Tibial artery (tissue), 4 donors: ENCODE measurements around the gene IMPDH2.

ENCODE experiments used
- DNase-seq, 2 donors: peaks; one replicate each; pipeline ENCODE4 v3.0.0-alpha.2; 2019
- H3K27ac ChIP-seq, 2 donors: fragments of 200-600 bp; sonication (generic) in 1 of 2; 1 replicate in 1 of 2; 2 replicates in 1 of 2; pipeline ENCODE4 v1.5.1; 2018 to 2019; ENCODE audit warnings: mild to moderate bottlenecking in 1 of 2
- H3K27me3 ChIP-seq, 2 donors: fragments of 200-600 bp; sonication (generic) in 1 of 2; one replicate each; pipeline versions ENCODE4 v1.5.1 to v1.6.0; 2016 to 2019
- H3K36me3 ChIP-seq, 3 donors: fragments of 200-600 bp; sonication (generic) in 2 of 3; one replicate each; pipeline ENCODE4 v1.5.1; 2016 to 2019; ENCODE audit warnings: mild to moderate bottlenecking in 2 of 3
- H3K4me1 ChIP-seq, 4 donors: fragments of 200-600 bp; sonication (generic) in 2 of 4; 1 replicate in 3 of 4; 2 replicates in 1 of 4; pipeline ENCODE4 v1.5.1; 2016 to 2019
- H3K4me3 ChIP-seq, 2 donors: fragments of 200-600 bp; sonication (generic) in 1 of 2; 1 replicate in 1 of 2; 2 replicates in 1 of 2; pipeline ENCODE4 v1.5.1; 2018 to 2019; ENCODE audit warnings: mild to moderate bottlenecking in 2 of 2
- H3K9me3 ChIP-seq, 3 donors: fragments of 200-600 bp; sonication (generic) in 1 of 3; one replicate each; pipeline ENCODE4 v1.5.1; 2016 to 2019
- intact Hi-C: fragments of 100-400 bp; cut with DNase I; formaldehyde crosslinking; loops from one replicate; pipeline ENCODE4 v1.15.0; 2023; ENCODE audit warnings: low total_unique reads
- TF ChIP-seq, protein P1 (sequence below), 2 experiments: fragments of 200-600 bp in 1 of 2; fragments of 450-650 bp in 1 of 2; IDR thresholded peaks; one replicate each; pipeline ENCODE4 v1.5.1; 2017 to 2019; ENCODE audit warnings: antibody characterized with exemption in 2 of 2, mild to moderate bottlenecking in 1 of 2, moderate library complexity in 1 of 2

IMPDH2 gene

DNA sequence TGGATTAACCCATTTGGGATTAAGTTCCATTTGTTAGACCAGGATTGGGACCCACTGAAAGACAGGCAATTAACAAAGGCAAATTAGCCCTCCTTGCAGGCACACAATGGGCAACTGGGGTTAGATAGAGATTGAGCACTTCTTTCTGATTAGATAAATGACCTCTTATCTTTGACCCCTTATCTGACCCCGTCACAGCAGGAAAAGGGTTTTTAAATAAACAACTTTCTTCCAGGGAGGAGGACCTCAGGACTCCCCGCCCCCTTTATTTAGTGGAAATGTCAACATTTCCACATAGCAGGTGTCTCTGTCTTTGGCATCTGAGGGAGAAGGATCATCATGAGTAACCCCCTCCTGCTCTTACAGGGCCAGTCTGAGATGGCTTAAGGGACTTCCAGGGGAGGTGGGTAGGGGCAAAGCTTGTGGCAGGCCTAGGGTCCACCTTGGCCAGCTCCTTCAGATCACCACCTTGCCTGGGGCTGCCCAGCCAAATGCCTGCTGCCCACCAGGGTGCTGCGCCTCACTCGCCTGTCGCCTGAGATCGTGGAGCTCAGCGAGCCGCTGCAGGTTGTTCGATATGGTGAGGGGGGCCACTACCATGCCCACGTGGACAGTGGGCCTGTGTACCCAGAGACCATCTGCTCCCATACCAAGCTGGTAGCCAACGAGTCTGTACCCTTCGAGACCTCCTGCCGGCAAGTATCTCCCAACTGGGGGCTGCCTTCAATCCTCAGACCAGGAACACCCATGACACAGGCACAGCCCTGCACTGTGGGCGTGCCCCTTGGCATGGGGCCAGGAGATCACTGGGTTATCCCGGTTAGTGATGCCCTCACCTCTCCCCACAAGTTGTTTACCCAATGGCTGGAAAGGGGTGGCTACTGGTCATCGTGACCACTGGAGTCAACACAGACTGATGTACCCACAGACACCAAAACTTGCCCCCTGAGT is 24.6 kb downstream of the IMPDH2 start:
- TF ChIP-seq, protein P1, sequence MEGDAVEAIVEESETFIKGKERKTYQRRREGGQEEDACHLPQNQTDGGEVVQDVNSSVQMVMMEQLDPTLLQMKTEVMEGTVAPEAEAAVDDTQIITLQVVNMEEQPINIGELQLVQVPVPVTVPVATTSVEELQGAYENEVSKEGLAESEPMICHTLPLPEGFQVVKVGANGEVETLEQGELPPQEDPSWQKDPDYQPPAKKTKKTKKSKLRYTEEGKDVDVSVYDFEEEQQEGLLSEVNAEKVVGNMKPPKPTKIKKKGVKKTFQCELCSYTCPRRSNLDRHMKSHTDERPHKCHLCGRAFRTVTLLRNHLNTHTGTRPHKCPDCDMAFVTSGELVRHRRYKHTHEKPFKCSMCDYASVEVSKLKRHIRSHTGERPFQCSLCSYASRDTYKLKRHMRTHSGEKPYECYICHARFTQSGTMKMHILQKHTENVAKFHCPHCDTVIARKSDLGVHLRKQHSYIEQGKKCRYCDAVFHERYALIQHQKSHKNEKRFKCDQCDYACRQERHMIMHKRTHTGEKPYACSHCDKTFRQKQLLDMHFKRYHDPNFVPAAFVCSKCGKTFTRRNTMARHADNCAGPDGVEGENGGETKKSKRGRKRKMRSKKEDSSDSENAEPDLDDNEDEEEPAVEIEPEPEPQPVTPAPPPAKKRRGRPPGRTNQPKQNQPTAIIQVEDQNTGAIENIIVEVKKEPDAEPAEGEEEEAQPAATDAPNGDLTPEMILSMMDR (IDR thresholded peaks at IDR 0.05) = no peak
- H3K27ac ChIP-seq = no peak overlapping the region
- H3K36me3 ChIP-seq = peaks cover 0 to 40% (median 6%) of the 10 kb centered on the region in 3 donors
- no peak overlapping the region for H3K4me3 ChIP-seq
- intact Hi-C loops = no loop called here
- no peak for DNase-seq
- no peaks in the 10 kb centered on the region for H3K9me3 ChIP-seq
- peaks cover 0 to 18% (median 17%) of the 10 kb centered on the region in 4 donors for H3K4me1 ChIP-seq
- H3K27me3 ChIP-seq = no peaks in the 10 kb centered on the region

DNA sequence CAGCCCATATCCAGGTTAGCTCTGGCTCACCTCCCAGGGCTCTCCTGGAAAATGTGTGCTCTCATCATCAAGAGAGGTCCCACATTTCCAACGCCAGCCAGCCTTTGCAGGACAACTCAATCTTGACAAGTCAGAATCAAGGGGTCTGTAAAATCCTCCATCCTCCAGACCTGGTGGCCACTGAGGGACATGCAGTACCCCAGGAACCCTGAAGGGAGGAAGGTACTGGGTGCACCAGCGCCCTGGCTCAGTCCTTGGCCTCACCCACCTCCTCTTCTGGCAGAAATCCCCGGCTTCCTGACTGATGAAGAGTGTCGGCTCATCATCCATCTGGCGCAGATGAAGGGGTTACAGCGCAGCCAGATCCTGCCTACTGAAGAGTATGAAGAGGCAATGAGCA is 28.0 kb downstream of the IMPDH2 start:
- Histone ChIP-seq H3K4me3 (no peak overlapping the region), H3K4me1 (peaks cover 0 to 3% (median 2%) of the 10 kb centered on the region in 4 donors), H3K27me3 (no peaks in the 10 kb centered on the region), H3K27ac (no peak overlapping the region), H3K9me3 (no peaks in the 10 kb centered on the region), H3K36me3 (peaks cover 0 to 64% (median 14%) of the 10 kb centered on the region in 3 donors)
- TF ChIP-seq, protein P1 (IDR thresholded peaks at IDR 0.05) = no peak
- intact Hi-C loops = no loop called here
- no peak for DNase-seq

DNA sequence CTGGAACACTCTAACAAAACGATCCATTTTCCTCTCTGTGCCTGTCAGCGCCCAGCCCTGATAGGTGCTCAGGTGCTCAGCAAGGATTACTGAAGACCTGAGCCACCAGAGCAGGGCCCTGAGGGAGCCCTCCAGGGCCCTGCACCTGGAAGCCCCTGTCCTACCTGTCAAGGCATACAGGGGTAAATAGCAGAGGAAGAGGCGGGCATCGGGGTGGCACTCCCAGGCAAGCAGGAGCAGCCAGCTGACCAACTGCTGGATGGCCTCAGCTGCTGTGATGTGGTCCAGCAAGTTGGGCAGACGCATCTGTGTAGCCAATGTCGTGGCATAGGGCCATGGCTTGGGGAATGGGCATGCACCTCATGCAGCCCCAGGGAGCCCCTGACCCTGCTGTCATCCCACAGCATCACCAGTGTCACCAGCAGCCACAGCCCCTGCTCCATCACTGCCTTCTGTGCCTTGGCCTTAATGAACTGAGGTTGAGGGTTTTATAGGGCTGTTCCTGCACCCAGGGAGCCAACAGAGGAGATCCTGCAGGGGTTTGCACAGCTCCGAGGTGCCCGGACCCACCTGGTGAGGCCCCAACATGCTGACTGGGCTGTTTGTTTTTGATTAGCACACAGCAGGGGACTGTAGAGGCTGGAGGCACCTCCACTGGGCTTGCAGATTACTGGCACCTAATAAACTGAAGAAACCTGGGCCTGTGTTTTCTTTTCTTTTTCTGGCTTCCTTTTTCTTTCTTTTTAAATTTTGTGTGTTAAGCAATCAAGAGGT is 29.9 kb downstream of the IMPDH2 start:
- Histone ChIP-seq H3K27ac (no peak overlapping the region), H3K9me3 (no peaks in the 10 kb centered on the region), H3K4me3 (no peak overlapping the region), H3K36me3 (peaks cover 0 to 73% (median 8%) of the 10 kb centered on the region in 3 donors), H3K27me3 (no peaks in the 10 kb centered on the region), H3K4me1 (no peaks in the 10 kb centered on the region)
- DNase-seq = no peak
- intact Hi-C loops = no loop called here
- TF ChIP-seq, protein P1 (IDR thresholded peaks at IDR 0.05) = no peak

DNA sequence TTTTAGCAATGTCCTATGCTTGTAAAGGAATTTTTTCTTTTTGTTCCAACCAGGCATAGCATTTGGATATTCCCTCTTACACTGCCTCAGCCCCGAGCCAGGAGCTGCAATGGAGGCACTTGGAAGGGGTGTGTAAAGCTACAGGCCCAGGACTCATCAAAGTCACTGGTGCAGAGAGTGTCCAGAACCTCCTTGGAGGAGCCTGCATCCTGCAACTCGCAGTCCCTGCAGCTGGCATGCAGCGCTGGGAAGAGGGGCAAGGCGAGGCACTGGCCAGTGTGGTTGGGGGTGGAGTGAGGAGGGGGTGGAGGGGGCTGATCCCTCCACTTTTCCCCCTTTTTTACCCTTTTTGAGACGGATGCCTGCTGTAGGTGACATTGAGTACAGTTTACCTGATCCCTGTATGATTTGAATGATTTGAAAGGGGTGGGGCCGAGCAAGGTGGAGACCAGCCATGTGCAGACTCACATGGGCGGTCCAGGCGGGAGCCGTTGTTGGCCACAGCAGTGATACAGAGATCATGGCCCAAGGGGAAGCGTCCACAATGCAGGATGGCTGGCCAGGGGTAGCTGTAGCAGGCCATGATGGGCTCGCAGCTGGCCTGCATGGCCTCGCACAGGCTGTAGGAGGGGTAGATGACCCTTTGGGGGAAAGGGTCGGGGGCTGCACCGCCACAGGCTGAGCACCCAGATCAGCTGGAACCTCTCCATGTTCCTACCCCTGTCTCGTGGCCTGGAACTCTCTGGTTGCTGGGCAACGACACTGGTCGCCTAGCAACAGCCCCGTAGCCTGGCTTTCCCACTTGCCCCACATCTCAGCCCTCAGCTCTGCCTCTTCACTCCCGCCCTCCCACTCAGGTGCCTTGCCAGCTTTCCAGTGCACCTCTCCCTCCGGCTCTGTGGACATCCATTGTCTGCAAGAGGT is 31.2 kb downstream of the IMPDH2 start:
- H3K4me1 ChIP-seq = peaks cover 0 to under 1% (median 0%) of the 10 kb centered on the region in 4 donors
- H3K4me3 ChIP-seq = no peak overlapping the region
- no peak for DNase-seq
- TF ChIP-seq, protein P1 (IDR thresholded peaks at IDR 0.05) = no peak
- no peaks in the 10 kb centered on the region for H3K27me3 ChIP-seq
- H3K27ac ChIP-seq = no peak overlapping the region
- peaks cover 0 to 66% (median 8%) of the 10 kb centered on the region in 3 donors for H3K36me3 ChIP-seq
- no peaks in the 10 kb centered on the region for H3K9me3 ChIP-seq
- intact Hi-C loops = no loop called here

DNA sequence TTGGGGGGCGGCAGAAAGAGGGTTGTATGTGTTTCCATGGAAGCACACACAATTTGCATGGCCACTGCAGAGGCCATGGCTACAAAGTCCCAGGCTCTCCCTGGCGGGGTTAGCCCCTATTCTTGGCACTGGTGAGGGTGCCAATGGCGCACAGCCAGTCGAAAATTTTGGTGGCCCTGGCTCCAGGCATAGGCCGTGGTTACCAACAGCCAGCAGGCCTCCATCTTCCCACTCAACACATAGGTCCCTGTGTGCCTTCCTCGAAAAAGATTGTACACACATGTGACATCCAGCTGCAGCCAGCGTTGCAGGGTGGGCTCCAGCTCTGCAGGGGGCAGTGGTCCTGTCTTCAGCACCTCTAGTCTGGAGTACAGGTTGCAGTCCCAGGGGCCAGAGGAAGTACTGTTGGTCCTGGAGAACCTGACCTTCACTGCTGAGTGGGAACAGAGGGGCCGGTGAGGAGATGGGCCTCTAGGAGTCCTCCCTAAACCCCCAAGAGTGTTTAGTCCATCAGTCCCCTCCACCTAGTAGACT is 32.0 kb downstream of the IMPDH2 start:
- TF ChIP-seq, protein P1 (IDR thresholded peaks at IDR 0.05) = no peak
- Histone ChIP-seq H3K4me1 (peaks cover 0 to 6% (median 0%) of the 10 kb centered on the region in 4 donors), H3K9me3 (no peaks in the 10 kb centered on the region), H3K27me3 (no peaks in the 10 kb centered on the region), H3K4me3 (no peak overlapping the region), H3K27ac (no peak overlapping the region), H3K36me3 (peaks cover 0 to 66% (median 8%) of the 10 kb centered on the region in 3 donors)
- no peak for DNase-seq
- intact Hi-C loops = no loop called here
